Endothelial cell of umbilical vein (primary cell): ENCODE results near the gene SRRM5. TPM values are rescaled to one million over a fixed set of nuclear protein-coding genes. Genes with fewer than 3 reads are reported as not detected.

ENCODE experiments used
- BruUV-seq: library from RNA; stranded (reverse); fragments of 400-500 nt; replicated peaks from 2 replicates; lab custom pipeline; 2021; lab: Mats Ljungman, UMichigan
- CTCF ChIA-PET: fragments of 300-600, 350-600 bp; sonication (Branson Sonifier 250); formaldehyde crosslinking; loops from one replicate; lab custom pipeline; 2021; ENCODE audit warnings: antibody characterized with exemption, inconsistent platforms; lab: Charles Lee
- POLR2A ChIA-PET: fragments of 300-600, 350-600 bp; sonication (Branson Sonifier 250); formaldehyde crosslinking; loops from one replicate; lab custom pipeline; 2021; ENCODE audit warnings: antibody characterized with exemption, inconsistent platforms; lab: Charles Lee
- DNase-seq: peaks from one replicate; pipeline ENCODE4 v3.0.0-alpha.2; 2011; ENCODE audit warnings: low read depth, low spot score
- FAIRE-seq: peaks from 2 replicates; lab custom pipeline; 2011; peaks lifted over from hg19 to GRCh38; lab: Jason Lieb, UNC
- H2AFZ ChIP-seq: 2 replicates; pipeline ENCODE4 v1.6.0; 2012; ENCODE audit warnings: low read depth, low read length, control low read depth, inconsistent platforms
- H3K27ac ChIP-seq: 2 replicates; pipeline ENCODE4 v1.5.1; 2011; ENCODE audit warnings: low read depth, mild to moderate bottlenecking, control low read depth, low read length, moderate library complexity; ENCODE audit not compliant: insufficient read depth
- H3K27me3 ChIP-seq, 2 experiments: 2 replicates each; pipeline versions ENCODE4 v1.6.0 to v1.6.1; 2011; ENCODE audit warnings: low read length in 2 of 2, mixed read lengths in 1 of 2; ENCODE audit not compliant: control insufficient read depth in 2 of 2, insufficient read depth in 2 of 2
- H3K36me3 ChIP-seq, 2 experiments: 2 replicates in 1 of 2; 3 replicates in 1 of 2; pipeline ENCODE4 v1.5.1; 2011; ENCODE audit warnings: low read length in 2 of 2, mild to moderate bottlenecking in 1 of 2, moderate library complexity in 1 of 2; ENCODE audit not compliant: control insufficient read depth in 2 of 2, insufficient read depth in 2 of 2; ENCODE audit errors: extremely low read depth in 1 of 2
- H3K4me1 ChIP-seq: 3 replicates; pipeline ENCODE4 v1.5.1; 2011; ENCODE audit warnings: mild to moderate bottlenecking, low read length; ENCODE audit not compliant: control insufficient read depth, insufficient read depth; ENCODE audit errors: extremely low read depth
- H3K4me2 ChIP-seq: 2 replicates; pipeline ENCODE4 v1.6.1; 2011; ENCODE audit warnings: low read length, control low read depth, mixed read lengths; ENCODE audit not compliant: insufficient read depth
- H3K4me3 ChIP-seq, 3 experiments: fragments of 200-600 bp in 1 of 3; sonication (generic), shearing (Covaris generic) in 1 of 3; replicated peaks in 1 of 3; 2 replicates each; pipeline ENCODE4 v1.5.1; 2011 to 2016; ENCODE audit warnings: control low read depth in 3 of 3, low read length in 3 of 3, mild to moderate bottlenecking in 2 of 3, inconsistent platforms in 1 of 3, low read depth in 1 of 3, moderate library complexity in 1 of 3; ENCODE audit not compliant: insufficient read depth in 1 of 3
- H3K79me2 ChIP-seq: 2 replicates; pipeline ENCODE4 v1.6.0; 2012; ENCODE audit warnings: low read length, inconsistent platforms; ENCODE audit not compliant: control insufficient read depth, insufficient read depth
- H3K9ac ChIP-seq: replicated peaks from 2 replicates; pipeline ENCODE3; 2011; ENCODE audit warnings: low read length, control low read depth; ENCODE audit not compliant: insufficient read depth; ENCODE audit errors: extremely low read depth
- H3K9me1 ChIP-seq: replicated peaks from 3 replicates; pipeline ENCODE4 v1.6.0; 2011; ENCODE audit warnings: mild to moderate bottlenecking, low read length; ENCODE audit not compliant: control insufficient read depth, insufficient read depth; ENCODE audit errors: extremely low read depth
- H3K9me3 ChIP-seq: replicated peaks from 2 replicates; pipeline ENCODE4 v1.5.1; 2012; ENCODE audit warnings: low read length, inconsistent platforms; ENCODE audit not compliant: control insufficient read depth, insufficient read depth
- H4K20me1 ChIP-seq: replicated peaks from 2 replicates; pipeline ENCODE3; 2011; ENCODE audit warnings: mild to moderate bottlenecking, low read length; ENCODE audit not compliant: control insufficient read depth, insufficient read depth; ENCODE audit errors: extremely low read depth
- CTCF ChIP-seq, 2 donors: IDR thresholded peaks; 1 replicate in 1 of 2; 2 replicates in 1 of 2; pipeline ENCODE4 v1.5.1; 2011; ENCODE audit warnings: low read length in 2 of 2, mild to moderate bottlenecking in 2 of 2, moderate library complexity in 2 of 2, control low read depth in 1 of 2, inconsistent platforms in 1 of 2, low read depth in 1 of 2; ENCODE audit not compliant: insufficient read depth in 1 of 2; ENCODE audit errors: extremely low read depth in 1 of 2
- FOS ChIP-seq: IDR thresholded peaks from 2 replicates; pipeline ENCODE4 v1.6.1; 2011; ENCODE audit warnings: mild to moderate bottlenecking, low read length, moderate library complexity, borderline replicate concordance; ENCODE audit not compliant: insufficient read depth
- GATA2 ChIP-seq: IDR thresholded peaks from 2 replicates; pipeline ENCODE4 v1.7.0; 2011; ENCODE audit warnings: low read depth, mild to moderate bottlenecking, moderate library complexity, mixed read lengths, low read length; ENCODE audit not compliant: insufficient read length, insufficient read depth
- JUN ChIP-seq: IDR thresholded peaks from 2 replicates; pipeline ENCODE4 v1.6.1; 2011; ENCODE audit warnings: borderline replicate concordance, low read depth; ENCODE audit not compliant: insufficient read length, insufficient read depth
- POLR2A ChIP-seq: IDR thresholded peaks from 2 replicates; pipeline ENCODE4 v1.6.1; 2012; ENCODE audit warnings: low read depth, mild to moderate bottlenecking, control low read depth, low read length
- POLR2AphosphoS5 ChIP-seq: IDR thresholded peaks from 2 replicates; pipeline ENCODE4 v1.6.1; 2012; ENCODE audit warnings: low read depth, mild to moderate bottlenecking, control low read depth, low read length, moderate library complexity; ENCODE audit not compliant: insufficient read depth
- dilution Hi-C: fragments of 300-500 bp; cut with MboI; formaldehyde crosslinking; loops from one replicate; pipeline ENCODE4 v1.15.0; 2019; ENCODE audit warnings: low sequenced_read_pairs; ENCODE audit not compliant: extremely low pct_ligation_motif_present
- intact Hi-C: fragments of 100-400 bp; cut with micrococcal nuclease; formaldehyde crosslinking; loops from one replicate; pipeline ENCODE4 v1.10.0; 2022
- polyA plus RNA-seq, 4 experiments: library from polyadenylated mRNA; depleted of rRNA in 3 of 4; stranded (reverse) in 3 of 4; unstranded in 1 of 4; fragments of >200 nt; gene quantifications; 2 replicates each; pipeline versions ENCODE4 v1.2.1 to v1.2.3, GENCODE V29; 2011 to 2012; ENCODE audit warnings: missing spikeins in 1 of 4
- total RNA-seq: library from RNA; stranded (reverse); gene quantifications from 2 replicates; pipeline ENCODE4 v1.2.3, GENCODE V29; 2021

Gene SRRM5
- total and polyA plus RNA-seq, 2 donors (not counting 3 experiments of a cell fraction or from before 2014, with no cell fraction given): 0.17 to 0.27 TPM

- intact Hi-C loops (loop anchor here (1.0 to 2.0 kb wide), 3 partner anchors 23 to 49 kb away; partner anchors contain the start of genes IRGQ, PINLYP, XRCC1 and ZNF576), dilution Hi-C loops (no loop called here)
- peak within 1 kb of the TSS; percentile 95 for H3K9ac ChIP-seq
- TF ChIP-seq POLR2AphosphoS5: peak; percentile 81
- no peak for TF ChIP-seq CTCF (IDR thresholded peaks at IDR 0.05; ENCODE audit: extremely low read depth in 1 of 2, insufficient read depth in 1 of 2, low read depth in 1 of 2, low read length in 2 of 2)
- TF ChIP-seq POLR2A: peak; percentile 48
- TF ChIP-seq GATA2: no peak
- TF ChIP-seq JUN: no peak
- TF ChIP-seq FOS: no peak
- peak within 1 kb of the TSS; percentile 89 for H2AFZ ChIP-seq
- peak within 1 kb of the TSS; percentile 87 for H3K4me2 ChIP-seq
- H3K27ac ChIP-seq: peak within 1 kb of the TSS; percentile 88
- H3K36me3 ChIP-seq: no peaks in the 10 kb centered on the region
- H3K27me3 ChIP-seq: no peaks in the 10 kb centered on the region
- ChIA-PET CTCF (no interaction called here), POLR2A (no interaction called here)
- no peaks in the 10 kb centered on the region for H3K9me3 ChIP-seq
- peaks cover 24% of the 10 kb centered on the region for H3K79me2 ChIP-seq
- H4K20me1 ChIP-seq: no peaks in the 10 kb centered on the region
- H3K4me3 ChIP-seq: peak within 1 kb of the TSS; percentile 31 to 75 (median 47)
- BruUV-seq: no TSS peak
- DNase-seq: peak; percentile 95
- FAIRE-seq: no peak
- peaks cover 12% of the 10 kb centered on the region for H3K4me1 ChIP-seq
- no peaks in the 10 kb centered on the region for H3K9me1 ChIP-seq
Measured at GRCh38 chr19:43619262-43620060, 7.6 kb downstream of the SRRM5 start, which contains the start of gene ZNF428. ZNF428 (minus strand) TSS chr19:43619629; CDS start chr19:43614304, 5,325 bp downstream.
